T-helper 2 cell (primary cell): ENCODE measurements around the gene GLA.

Experiments
- DNase-seq, 5 experiments: peaks; one replicate each; pipeline versions ENCODE4 v3.0.0 to v3.0.0-alpha.2; 2012 to 2022
- total RNA-seq, 2 donors: gene quantifications; one replicate each; lab custom pipeline; 2026; lab: John Stamatoyannopoulos, UW

Gene GLA
- 43.8 to 45.8 reads per million in 2 donors for total RNA-seq

DNA sequence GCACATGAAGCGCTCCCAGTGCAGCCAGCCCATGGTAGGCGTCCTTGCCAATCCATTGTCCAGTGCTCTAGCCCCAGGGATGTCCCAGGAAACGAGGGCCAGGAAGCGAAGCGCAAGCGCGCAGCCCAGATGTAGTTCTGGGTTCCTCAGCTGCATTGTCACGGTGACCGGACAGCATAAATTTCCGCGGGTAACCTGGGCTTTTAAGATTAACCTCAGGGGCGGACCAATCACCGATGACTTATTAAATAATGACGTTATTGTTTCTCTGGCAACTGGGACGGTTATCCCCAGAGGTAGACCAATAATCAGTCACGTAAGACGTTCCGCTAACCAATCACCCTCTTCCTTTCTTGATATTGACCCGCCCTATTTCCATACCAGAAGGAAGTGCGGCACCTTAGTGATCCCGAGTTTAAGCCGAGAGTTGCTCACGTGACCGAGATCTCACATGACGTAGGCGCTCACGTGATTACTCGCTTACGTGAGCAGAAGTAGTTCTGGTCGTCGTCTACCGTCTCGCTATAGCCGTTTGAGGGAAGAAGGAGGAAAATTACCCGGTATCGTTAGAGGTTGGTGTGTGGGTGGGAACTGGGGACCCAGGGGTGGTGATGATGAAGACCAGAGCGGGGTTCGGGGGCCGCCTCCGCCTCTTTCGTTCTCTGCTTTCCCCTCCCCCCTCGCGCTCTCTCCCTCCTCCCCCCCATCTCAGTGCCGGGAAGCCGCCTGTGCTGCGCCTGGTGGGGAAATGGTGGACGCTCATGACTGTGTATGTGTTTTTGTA is at the start of gene GLA, which contains the start of gene HNRNPH2:
TSS of gene GLA (minus strand) at position 178 of the 784 bp plus-strand sequence. CDS start at position 156, 22 bp downstream.
TSS of gene HNRNPH2 (plus strand) at position 475 of the 784 bp plus-strand sequence. CDS start 3,767 bp downstream, outside the sequence.
- peak; percentile 46 to 98 (median 81) for DNase-seq

DNA sequence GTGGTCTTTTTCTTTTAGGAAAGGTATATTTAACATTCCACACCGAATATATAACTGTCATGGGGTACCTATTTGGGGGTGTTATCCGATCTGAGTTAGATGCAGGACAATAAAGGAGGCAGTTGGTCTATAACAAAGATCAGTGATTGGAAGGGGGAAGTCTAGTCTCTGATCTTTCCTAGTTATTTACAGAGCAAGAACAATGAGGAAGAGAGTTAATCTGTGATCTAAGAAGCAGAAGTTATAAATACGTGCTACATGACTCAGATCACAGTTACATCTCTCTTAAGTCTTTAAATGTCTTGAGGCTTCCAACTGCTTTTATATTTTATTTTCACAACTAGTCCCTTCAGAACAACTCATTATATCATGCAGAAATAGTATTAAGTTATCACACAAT is 44.3 kb upstream of the GLA start:
- DNase-seq: no peak

DNA sequence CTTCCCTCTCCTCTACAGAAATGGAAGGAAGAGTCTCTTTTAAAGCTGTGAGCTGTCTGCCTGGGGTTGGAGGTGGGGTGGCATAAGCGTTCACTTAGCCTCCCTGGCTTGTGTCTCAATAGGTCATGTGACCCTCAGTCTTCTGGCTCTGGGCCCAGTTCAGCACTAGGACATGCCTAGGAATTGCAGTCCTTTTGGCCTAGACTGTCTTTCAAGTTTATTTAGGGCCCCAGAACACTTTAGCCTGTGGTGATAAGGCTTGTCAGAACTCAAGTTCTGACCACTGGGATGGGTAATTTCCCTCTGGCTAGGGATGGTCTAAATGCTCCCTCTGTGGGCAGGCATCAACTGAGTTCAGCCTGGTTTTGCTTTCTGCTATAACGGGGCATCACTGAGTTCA is 43.2 kb upstream of the GLA start:
- no peak for DNase-seq

DNA sequence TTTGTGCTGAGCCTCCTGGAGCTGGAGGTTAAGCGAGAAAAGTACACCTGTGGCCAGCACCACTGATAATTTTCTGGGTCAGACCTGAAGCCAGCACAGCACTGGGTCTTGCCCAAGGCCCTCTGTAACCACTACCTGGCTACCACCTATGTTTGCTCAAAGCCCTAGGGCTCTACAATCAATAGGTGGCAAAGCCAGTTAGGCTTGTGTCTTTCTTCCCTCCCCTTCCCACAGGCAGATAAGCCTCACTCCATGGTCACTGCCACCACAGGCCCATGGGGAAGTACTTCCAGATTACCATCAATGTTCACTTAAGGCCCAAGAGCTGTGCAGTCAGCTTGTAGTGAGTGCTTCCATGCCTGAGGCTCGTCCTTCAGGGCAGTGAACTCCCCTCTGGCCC is 42.4 kb upstream of the GLA start:
- DNase-seq: no peak

- DNase-seq: no peak
These were observed 41.6 kb upstream of the GLA start for GRCh38 chrX:101449279-101449678.

DNA sequence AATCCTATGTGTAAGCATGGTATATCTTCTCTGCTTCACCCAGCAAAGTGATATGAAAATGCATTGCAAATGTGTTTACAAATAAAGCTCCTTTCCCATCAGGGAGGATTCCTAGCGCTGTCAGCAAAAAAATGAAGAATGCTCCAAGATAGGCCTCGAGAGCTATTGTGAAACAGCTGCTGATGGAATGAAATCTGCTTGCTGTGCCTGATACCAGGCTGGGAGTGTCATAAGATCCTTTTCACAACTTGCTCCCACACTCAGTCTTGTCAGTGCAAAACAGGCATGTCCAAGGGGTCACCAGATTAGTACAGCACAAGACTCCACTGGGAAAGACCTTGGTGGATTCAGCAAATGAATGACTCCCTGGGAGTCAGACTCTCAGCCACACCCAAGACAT is 34.4 kb upstream of the GLA start:
- no peak for DNase-seq

GRCh38 chrX:101430457-101431078 is 22.8 kb upstream of the GLA start:
- peak in 1 of 5 experiments; percentile 74 for DNase-seq

- DNase-seq: peak in 1 of 5 experiments; percentile 64
These were observed 22.2 kb upstream of the GLA start for GRCh38 chrX:101429934-101430333.

DNA sequence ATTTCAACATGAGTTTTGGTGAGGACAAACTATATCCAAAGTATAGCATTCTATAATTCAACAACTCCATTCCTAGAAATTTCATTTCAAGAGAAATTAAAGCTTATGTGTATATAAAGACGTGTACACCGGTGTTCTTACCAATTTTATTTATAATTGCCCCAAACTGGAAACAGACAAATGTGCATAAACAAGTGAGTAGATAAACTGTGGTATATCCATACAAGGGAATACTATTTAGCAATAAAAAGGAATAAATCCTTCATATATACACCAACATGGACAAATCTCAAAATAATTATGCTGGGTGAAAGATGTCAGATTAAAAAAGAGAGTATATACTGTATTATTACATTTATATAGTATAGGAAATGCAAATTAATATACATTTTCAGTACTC is 20.2 kb upstream of the GLA start:
- no peak for DNase-seq

DNA sequence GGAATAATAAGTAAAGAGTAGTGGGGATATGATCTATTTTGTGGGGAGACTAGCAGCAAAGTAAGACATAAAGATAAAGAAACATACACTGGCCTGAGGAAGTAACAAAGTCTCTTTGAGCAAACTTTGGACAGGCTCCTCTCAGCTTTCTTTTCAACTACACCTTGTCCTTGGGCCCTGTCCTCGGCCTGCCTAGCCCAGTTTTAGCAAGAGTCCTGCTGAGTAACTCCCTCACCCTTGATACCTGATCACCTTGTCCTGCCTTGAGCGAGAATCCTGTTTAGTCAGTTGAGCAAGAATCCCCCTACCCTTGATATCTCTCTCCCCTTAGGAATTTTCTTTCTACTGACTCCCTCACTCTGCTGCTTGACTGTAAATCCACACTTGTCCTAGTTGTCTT is 11.8 kb upstream of the GLA start:
- DNase-seq: no peak

GRCh38 chrX:101417981-101418841 is 10.5 kb upstream of the GLA start:
- DNase-seq: peak in 3 of 5 experiments; percentile 13 to 38 (median 16)

- DNase-seq: no peak
These were observed 9.5 kb upstream of the GLA start for GRCh38 chrX:101417190-101417589.

DNA sequence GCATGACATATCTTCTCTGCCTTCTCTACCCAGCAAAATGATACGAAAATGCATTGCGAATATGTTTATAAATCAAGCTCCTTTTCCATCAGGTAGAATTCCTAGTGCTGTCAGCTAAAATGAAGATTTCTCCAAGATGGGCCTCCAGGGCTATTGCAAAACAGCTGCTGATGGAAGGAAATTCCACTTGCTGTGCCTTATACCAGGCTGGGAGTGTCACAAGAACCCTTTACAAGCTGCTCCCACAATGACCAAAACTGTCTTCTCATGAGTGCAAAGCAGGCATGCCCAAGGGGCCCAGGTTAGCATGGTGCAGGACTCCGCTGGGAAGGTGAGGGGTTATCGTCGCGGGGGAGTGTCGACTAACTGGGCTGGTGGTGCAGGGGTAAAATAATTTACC is 9.0 kb upstream of the GLA start:
- DNase-seq: no peak

DNA sequence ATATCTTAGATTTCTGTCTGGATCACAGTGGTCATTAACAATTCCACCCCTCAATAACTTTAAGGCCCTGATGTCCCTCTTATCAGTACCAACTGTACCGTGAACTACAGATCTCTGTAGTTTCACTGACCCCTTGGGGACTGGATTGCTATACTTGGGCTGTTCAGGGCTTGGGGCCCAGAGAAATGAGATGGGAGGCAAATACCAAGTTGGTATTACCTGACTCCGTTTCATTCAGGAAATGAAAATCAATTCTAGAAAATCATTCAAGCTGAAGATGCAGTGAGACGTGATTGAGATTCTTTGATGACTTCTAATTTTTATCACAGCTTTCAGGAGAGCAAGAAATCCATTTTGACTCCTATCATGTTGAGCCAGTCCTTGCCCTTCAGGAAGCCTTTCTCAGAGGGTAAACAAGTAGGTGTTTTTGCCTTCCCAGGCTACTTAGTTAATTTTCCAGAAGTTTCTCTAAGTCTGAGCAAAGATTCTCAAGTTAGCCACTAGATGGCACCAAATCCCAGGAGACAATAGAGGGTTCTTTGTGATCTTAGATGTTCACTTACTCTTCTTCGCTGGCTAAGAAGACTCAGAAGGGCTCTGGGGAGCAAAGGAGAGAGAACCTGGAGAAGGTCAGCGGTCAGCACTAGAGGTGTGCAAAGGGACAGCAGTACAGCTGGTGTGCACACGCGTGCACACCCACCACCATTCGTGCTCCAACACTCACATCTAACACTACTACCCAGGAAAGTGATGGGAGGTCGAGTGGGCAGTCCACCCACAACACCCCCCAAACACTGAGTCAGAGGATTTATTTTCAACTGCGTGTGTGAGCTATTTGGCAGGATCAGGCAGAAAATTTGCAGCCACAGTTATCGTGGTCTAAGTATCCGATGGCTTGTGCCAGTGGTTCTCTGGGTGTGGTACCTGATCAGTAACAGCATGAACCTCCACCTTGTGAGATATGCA is 7.7 kb upstream of the GLA start:
- peak in 2 of 5 experiments; percentile 38 to 71 for DNase-seq

GRCh38 chrX:101411984-101412383 is 4.3 kb upstream of the GLA start:
- no peak for DNase-seq

- DNase-seq: no peak
These were observed 2.7 kb upstream of the GLA start for GRCh38 chrX:101410461-101410860.

DNA sequence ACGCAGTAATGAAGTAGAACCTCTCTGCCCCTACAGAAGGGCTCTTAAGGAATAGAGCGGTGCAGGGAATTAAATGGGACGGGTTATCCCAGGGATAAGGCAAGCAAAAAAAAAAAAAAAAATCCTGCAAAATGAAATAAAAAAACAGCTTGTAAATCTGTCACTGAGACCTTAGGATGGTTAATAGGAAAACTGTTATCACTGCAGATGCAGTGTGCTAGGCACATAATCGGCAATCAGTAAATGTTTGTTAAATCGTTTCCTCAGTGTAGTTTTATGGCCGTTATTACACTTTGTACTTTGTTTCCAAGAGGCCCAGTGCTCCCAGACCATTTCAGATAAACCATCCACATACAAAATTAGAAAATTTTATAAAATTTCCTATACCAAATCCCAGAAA is 1.3 kb upstream of the GLA start:
- no peak for DNase-seq

DNA sequence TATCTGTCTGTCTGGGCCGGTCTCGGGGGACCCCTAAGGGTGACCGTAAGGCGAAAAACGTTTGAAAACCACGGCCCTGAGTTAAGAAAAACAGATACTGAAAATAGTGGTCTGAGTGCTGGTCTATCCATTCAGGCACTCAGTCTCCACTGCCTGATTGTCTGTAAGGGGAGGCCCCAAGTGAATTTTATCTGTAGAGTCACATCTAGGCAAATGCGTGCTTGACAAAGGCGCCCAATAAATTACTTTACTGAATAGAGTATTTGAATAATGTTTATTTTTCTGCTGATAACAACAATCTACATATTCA is 762 bp upstream of the GLA start:
- no peak for DNase-seq

DNA sequence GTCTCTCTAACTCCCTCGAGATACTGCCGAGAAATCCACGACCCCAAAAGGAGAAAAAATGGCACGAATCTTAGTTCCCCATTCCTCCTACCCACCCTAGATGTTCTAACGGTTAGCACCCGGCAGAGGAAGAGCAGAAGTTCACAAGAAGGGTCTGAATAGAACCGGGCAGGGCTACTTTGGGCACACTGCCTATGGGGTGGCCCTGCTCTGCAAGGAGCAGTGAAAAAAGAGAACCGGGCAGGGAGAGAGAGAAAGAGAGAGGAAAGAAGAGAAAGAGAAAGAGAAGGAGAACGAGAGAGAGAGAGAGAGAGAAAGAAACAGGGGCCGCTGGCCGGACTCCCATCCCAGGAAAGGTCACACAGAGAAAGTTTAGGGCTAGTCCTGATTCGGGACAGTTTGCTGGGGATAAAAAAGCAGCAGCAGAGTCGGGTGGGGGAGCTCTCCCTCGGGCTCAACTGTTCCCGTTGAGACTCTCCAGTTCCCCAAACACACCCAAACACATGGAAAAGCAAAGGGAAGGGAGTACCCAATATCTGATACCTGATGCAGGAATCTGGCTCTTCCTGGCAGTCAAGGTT is 468 bp downstream of the GLA start:
- DNase-seq: no peak

DNA sequence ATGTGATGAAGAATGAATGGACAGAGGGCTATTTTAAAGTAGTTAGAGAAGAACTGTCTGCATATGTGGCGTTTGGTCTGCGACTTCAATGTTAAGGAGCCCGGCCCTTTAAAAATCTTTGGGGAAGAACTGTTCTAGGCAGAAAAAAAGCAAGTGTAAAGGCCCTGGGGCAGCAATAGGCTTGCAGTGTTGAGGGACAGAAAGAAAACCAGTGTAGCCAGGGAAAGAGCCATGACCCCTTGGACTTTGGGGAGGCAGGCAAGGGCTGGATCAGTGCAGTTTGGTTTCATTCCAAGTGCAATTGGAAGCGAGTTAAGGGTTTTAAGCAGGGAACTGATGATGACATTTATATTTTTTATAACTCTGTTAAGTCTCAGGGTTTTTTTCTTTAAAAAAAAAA is 7.9 kb downstream of the GLA start:
- no peak for DNase-seq

DNA sequence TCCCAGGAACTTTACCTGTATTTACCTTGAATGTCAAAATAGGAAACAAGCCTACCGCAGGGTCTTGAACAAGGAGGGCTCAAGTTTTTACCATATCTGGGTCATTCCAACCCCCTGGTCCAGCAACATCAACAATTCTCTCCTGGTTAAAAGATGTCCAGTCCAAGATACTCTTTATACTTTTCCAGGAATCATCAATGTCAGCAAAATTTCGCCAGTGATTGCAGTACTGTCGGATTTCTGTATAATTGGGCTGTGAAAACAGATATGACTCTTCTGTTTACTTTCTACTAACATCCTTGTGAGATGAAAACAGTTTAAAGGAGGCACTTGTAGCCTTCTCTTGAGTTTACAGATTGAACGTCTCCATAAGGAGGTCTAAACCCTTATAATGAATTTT is 9.0 kb downstream of the GLA start:
- no peak for DNase-seq

- DNase-seq: no peak
These were observed 9.9 kb downstream of the GLA start for GRCh38 chrX:101397779-101398178.
